Suprapubic skin (tissue), 3 donors: ENCODE measurements around the gene CCR8.
"Not testable (repeated sequence)": the region's sequence is repeated elsewhere in the genome, so short reads cannot be mapped to it uniquely, and the experiment has no call there.

ENCODE experiments used
- CTCF ChIP-seq, 2 donors: fragments of 200-600 bp in 1 of 2; fragments of 450-650 bp in 1 of 2; sonication (generic) in 1 of 2; IDR thresholded peaks; one replicate each; pipeline ENCODE4 v1.5.1; 2016 to 2019; ENCODE audit warnings: antibody characterized with exemption in 2 of 2, mild to moderate bottlenecking in 1 of 2, moderate library complexity in 1 of 2
- EP300 ChIP-seq: sonication (generic); formaldehyde crosslinking; IDR thresholded peaks from one replicate; pipeline ENCODE4 v1.6.1; 2017; ENCODE audit warnings: antibody characterized with exemption
- POLR2A ChIP-seq, 2 donors: fragments of 450-650 bp; IDR thresholded peaks; one replicate each; pipeline ENCODE4 v1.6.1; 2017; ENCODE audit warnings: antibody characterized with exemption in 2 of 2, mild to moderate bottlenecking in 2 of 2, moderate library complexity in 2 of 2

GRCh38 chr3:39353168-39353927 is 23.8 kb downstream of the CCR8 start:
- TF ChIP-seq CTCF (IDR thresholded peaks at IDR 0.05); POLR2A (IDR thresholded peaks at IDR 0.05); EP300: not testable (repeated sequence)
